Measurements from ENCODE around the gene SLC6A6.
A peak's percentile ranks its signal among the peaks of the same experiment; 100 is the strongest.
"Not testable (repeated sequence)": the region's sequence is repeated elsewhere in the genome, so short reads cannot be mapped to it uniquely, and the experiment has no call there.

SLC6A6 gene

GRCh38 chr3:14401692-14402303, 608 bp upstream of the SLC6A6 start:
- DNase-seq: no peak

GRCh38 chr3:14403619-14404155, 1.3 kb downstream of the SLC6A6 start:
- DNase-seq: peak; percentile 80

GRCh38 chr3:14404186-14404585, 1.8 kb downstream of the SLC6A6 start:
- DNase-seq: no peak

- no peak for DNase-seq
Observed at GRCh38 chr3:14404631-14405359, 2.4 kb downstream of the SLC6A6 start.

- DNase-seq: no peak
Observed at GRCh38 chr3:14405360-14406238, 3.2 kb downstream of the SLC6A6 start.

- no peak for DNase-seq
Observed at GRCh38 chr3:14406336-14406735, 3.9 kb downstream of the SLC6A6 start.

GRCh38 chr3:14406766-14407165, 4.4 kb downstream of the SLC6A6 start:
- DNase-seq: no peak

GRCh38 chr3:14407203-14407602, 4.8 kb downstream of the SLC6A6 start:
- no peak for DNase-seq

- DNase-seq: not testable (repeated sequence)
Observed at GRCh38 chr3:14409779-14410063, 7.3 kb downstream of the SLC6A6 start.

- DNase-seq: no peak
Observed at GRCh38 chr3:14410106-14410502, 7.7 kb downstream of the SLC6A6 start.

- no peak for DNase-seq
Observed at GRCh38 chr3:14410503-14411165, 8.2 kb downstream of the SLC6A6 start.

GRCh38 chr3:14411166-14411526, 8.7 kb downstream of the SLC6A6 start:
- DNase-seq: no peak

- no peak for DNase-seq
Observed at GRCh38 chr3:14411988-14412387, 9.6 kb downstream of the SLC6A6 start.

GRCh38 chr3:14412831-14413380, 10.5 kb downstream of the SLC6A6 start:
- DNase-seq: no peak

GRCh38 chr3:14413381-14414071, 11.1 kb downstream of the SLC6A6 start:
- no peak for DNase-seq

- DNase-seq: no peak
Observed at GRCh38 chr3:14414846-14415464, 12.5 kb downstream of the SLC6A6 start.

- no peak for DNase-seq
Observed at GRCh38 chr3:14415501-14415900, 13.1 kb downstream of the SLC6A6 start.

GRCh38 chr3:14416453-14416852, 14.0 kb downstream of the SLC6A6 start:
- no peak for DNase-seq

- no peak for DNase-seq
Observed at GRCh38 chr3:14418296-14419250, 16.2 kb downstream of the SLC6A6 start.
